K562 (cell line): ENCODE data around the gene YTHDF1. TPM values are rescaled to one million over a fixed set of nuclear protein-coding genes. Genes with fewer than 3 reads are reported as not detected.

Experiments used
- ATAC-seq: fragments of 200-7000 bp; cut with Tn5 transposase; 3 replicates; pipeline ENCODE4 v1.9.1; 2020; ENCODE audit warnings: moderate library complexity
- BruUV-seq: library from RNA; stranded (reverse); fragments of 400-500 nt; replicated peaks from 2 replicates; lab custom pipeline; 2021; lab: Mats Ljungman, UMichigan
- CTCF ChIA-PET: fragments of 300-600 bp; formaldehyde crosslinking; extraction: SDS; loops from one replicate; lab custom pipeline; 2021; ENCODE audit warnings: low intra/inter-chr PET ratio; lab: Yijun Ruan, JAX
- POLR2A ChIA-PET: fragments of 300-600, 350-650 bp; sonication (Branson Sonifier 250); formaldehyde crosslinking; extraction: SDS; loops from one replicate; lab custom pipeline; 2021; ENCODE audit warnings: antibody characterized with exemption, inconsistent platforms; lab: Yijun Ruan, JAX
- DNase-seq, 4 experiments: peaks; one replicate each; pipeline versions ENCODE4 v3.0.0 to v3.0.0-alpha.2; 2011 to 2018; ENCODE audit warnings: low spot score in 3 of 4, mixed read lengths in 3 of 4; ENCODE audit errors: extremely low read depth in 1 of 4
- FAIRE-seq: peaks from 2 replicates; lab custom pipeline; 2011; peaks lifted over from hg19 to GRCh38; lab: Jason Lieb, UNC
- H2AFZ ChIP-seq: 2 replicates; pipeline ENCODE4 v1.6.0; 2011; ENCODE audit warnings: low read depth, low read length, control low read depth, inconsistent platforms
- H3K27ac ChIP-seq: fragments of 200-600 bp; 3 replicates; pipeline ENCODE4 v1.8.0; 2011; ENCODE audit warnings: low read depth, mild to moderate bottlenecking, control low read depth, inconsistent platforms, low read length, moderate library complexity, mixed read lengths; ENCODE audit errors: extremely low read depth
- H3K27me3 ChIP-seq, 2 experiments: fragments of 300-600 bp in 1 of 2; 2 replicates in 1 of 2; 3 replicates in 1 of 2; pipeline versions ENCODE4 v1.6.0 to v1.8.0; 2011; ENCODE audit warnings: inconsistent platforms in 2 of 2, low read length in 2 of 2, mild to moderate bottlenecking in 1 of 2, mixed read lengths in 1 of 2, moderate library complexity in 1 of 2; ENCODE audit not compliant: control insufficient read depth in 2 of 2, insufficient read depth in 2 of 2
- H3K36me3 ChIP-seq: fragments of 300-600 bp; 3 replicates; pipeline ENCODE4 v1.8.0; 2011; ENCODE audit warnings: mild to moderate bottlenecking, low read length, inconsistent platforms; ENCODE audit not compliant: control insufficient read depth, insufficient read depth
- H3K4me1 ChIP-seq, 2 experiments: fragments of 200-600 bp in 1 of 2; replicated peaks in 1 of 2; 2 replicates in 1 of 2; 3 replicates in 1 of 2; pipeline versions ENCODE4 v1.5.1 to v1.8.0; 2011; ENCODE audit warnings: inconsistent platforms in 2 of 2, low read length in 2 of 2, mild to moderate bottlenecking in 1 of 2, mixed read lengths in 1 of 2, moderate library complexity in 1 of 2; ENCODE audit not compliant: control insufficient read depth in 2 of 2, insufficient read depth in 2 of 2
- H3K4me2 ChIP-seq: 2 replicates; pipeline ENCODE4 v1.6.1; 2011; ENCODE audit warnings: low read length, control low read depth, inconsistent platforms, mixed read lengths; ENCODE audit not compliant: insufficient read depth
- H3K4me3 ChIP-seq: fragments of 200-600 bp; sonication (generic), shearing (Covaris generic); 2 replicates; pipeline ENCODE4 v1.5.1; 2016; ENCODE audit warnings: control low read depth, inconsistent platforms
- H3K79me2 ChIP-seq: fragments of 200-600 bp; 3 replicates; pipeline ENCODE4 v1.8.0; 2011; ENCODE audit warnings: low read length, inconsistent platforms; ENCODE audit not compliant: control insufficient read depth, insufficient read depth
- H3K9ac ChIP-seq, 2 experiments: 2 replicates each; pipeline versions ENCODE4 v1.6.0 to v1.6.1; 2011; ENCODE audit warnings: low read depth in 2 of 2, low read length in 2 of 2, control low read depth in 1 of 2, inconsistent platforms in 1 of 2, mild to moderate bottlenecking in 1 of 2, mixed read lengths in 1 of 2; ENCODE audit not compliant: insufficient read depth in 1 of 2
- H3K9me1 ChIP-seq: one replicate; pipeline ENCODE4 v1.6.0; 2011; ENCODE audit warnings: inconsistent platforms, mild to moderate bottlenecking, low read length, moderate library complexity; ENCODE audit not compliant: control insufficient read depth, insufficient read depth
- H3K9me3 ChIP-seq: replicated peaks from 2 replicates; pipeline ENCODE4 v1.5.1; 2011; ENCODE audit warnings: low read depth, low read length, inconsistent platforms; ENCODE audit not compliant: control insufficient read depth, insufficient read depth
- H4K20me1 ChIP-seq: replicated peaks from 2 replicates; pipeline ENCODE4 v1.6.1; 2011; ENCODE audit warnings: low read length, inconsistent platforms, mixed read lengths; ENCODE audit not compliant: control insufficient read depth, insufficient read depth
- CBX3 ChIP-seq, 2 experiments: IDR thresholded peaks; 1 replicate in 1 of 2; 2 replicates in 1 of 2; pipeline ENCODE4 v1.6.1; 2012; ENCODE audit warnings: inconsistent platforms in 2 of 2, low read length in 2 of 2, borderline replicate concordance in 1 of 2, control low read depth in 1 of 2
- ESRRA ChIP-seq: fragments of 450-650 bp; IDR thresholded peaks from 2 replicates; pipeline ENCODE4 v1.6.1; 2014; ENCODE audit warnings: low read depth, mild to moderate bottlenecking, moderate library complexity, borderline replicate concordance
- ZNF197 ChIP-seq: fragments of 200-800 bp; sonication (Bioruptor generic); IDR thresholded peaks from 2 replicates; pipeline ENCODE4 v1.6.1; 2016; ENCODE audit warnings: low read depth, missing genetic modification characterization, missing compliant biosample characterization
- WGBS: fragments of 100-300 bp; shearing (Covaris generic); methylation state at CpG from one replicate; pipeline ENCODE4 v1.1.6; 2016; ENCODE audit warnings: low coverage, mixed read lengths; ENCODE audit not compliant: insufficient coverage; ENCODE audit errors: missing lambda C conversion rate; 5-methylcytosine and 5-hydroxymethylcytosine counted together
- in situ Hi-C: fragments of 300-500 bp; cut with MboI; formaldehyde crosslinking; loops from 4 replicates; pipeline ENCODE4 v1.15.0; 2018; ENCODE audit warnings: inconsistent platforms, mixed read lengths
- intact Hi-C: fragments of 100-400 bp; cut with micrococcal nuclease; formaldehyde crosslinking; loops from 2 replicates; pipeline ENCODE4 v1.14.2; 2022
- polyA plus RNA-seq, 8 experiments: library from polyadenylated mRNA; depleted of rRNA in 4 of 8; stranded (reverse) in 5 of 8; unstranded in 3 of 8; fragments of >200 nt; fragmentation: Nextera tagmentation in 2 of 8; fragmentation: Illumina TruSeq in 1 of 8; extraction: Ambion mirVana in 2 of 8; extraction: Trizol in 1 of 8; gene quantifications; 2 replicates each; pipeline versions ENCODE4 v1.2.1 to v1.2.3, GENCODE V29; 2011 to 2014; ENCODE audit warnings: inconsistent platforms in 1 of 8, missing spikeins in 1 of 8
- total RNA-seq, 7 experiments: library from RNA; depleted of rRNA in 6 of 7; stranded (reverse); fragments of >200 nt in 6 of 7; fragmentation: Illumina TruSeq in 2 of 7; extraction: Trizol in 2 of 7; gene quantifications; 2 replicates each; pipeline versions ENCODE4 v1.2.1 to v1.2.3, GENCODE V29; 2011 to 2021; ENCODE audit warnings: low replicate concordance in 1 of 7
- TF ChIP-seq, protein P1 (sequence below): fragments of 450-650 bp; formaldehyde crosslinking; IDR thresholded peaks from 2 replicates; pipeline ENCODE4 v1.4.0; 2020; ENCODE audit warnings: mild to moderate bottlenecking

YTHDF1 gene
- total and polyA plus RNA-seq, 9 of the 15 experiments (the other 6 are each of a cell fraction or from before 2014, with no cell fraction given), result 10.1 to 42.4 (median 27.8) TPM

- POLR2A ChIA-PET, result interaction anchor here (0.8 kb wide), 1 partner anchor 29 kb away, joined by 3 read pairs; no protein-coding TSS in a partner anchor
- peaks cover 15% of the 10 kb centered on the region for H3K9me3 ChIP-seq
- no peak for DNase-seq
- no peak for FAIRE-seq
- ATAC-seq, result no peak
- H3K36me3 ChIP-seq, result no peaks in the 10 kb centered on the region
- in situ Hi-C loops, result no loop called here
- peaks cover 19% of the 10 kb centered on the region; the same call in 1 of the 2 replicates for H4K20me1 ChIP-seq
- no peaks in the 10 kb centered on the region for H3K9me1 ChIP-seq
- H3K27me3 ChIP-seq, result peaks cover 0 to 5% of the 10 kb centered on the region in 2 experiments; a peak in 2 of 5 replicates
- no peak overlapping the region for H3K27ac ChIP-seq
- WGBS, result 49% methylated on average over 8 of the region's 8 CpGs
- BruUV-seq, result no TSS peak
- no peak overlapping the region for H3K4me3 ChIP-seq
- no peaks in the 10 kb centered on the region for H3K79me2 ChIP-seq
- H3K4me1 ChIP-seq, result peaks cover 0 to 5% of the 10 kb centered on the region in 2 experiments; a peak in 1 of 5 replicates
- intact Hi-C loops, result no loop called here
- H2AFZ ChIP-seq, result no peak overlapping the region
- CTCF ChIA-PET, result no interaction called here
- H3K4me2 ChIP-seq, result no peak overlapping the region
- no peak overlapping the region for H3K9ac ChIP-seq
- TF ChIP-seq ESRRA (no peak), CBX3 (IDR thresholded peaks at IDR 0.05; ENCODE audit: borderline replicate concordance in 1 of 2, low read length in 2 of 2) (no peak), ZNF197 (CRISPR knock-in tag) (no peak)
- TF ChIP-seq, protein P1, sequence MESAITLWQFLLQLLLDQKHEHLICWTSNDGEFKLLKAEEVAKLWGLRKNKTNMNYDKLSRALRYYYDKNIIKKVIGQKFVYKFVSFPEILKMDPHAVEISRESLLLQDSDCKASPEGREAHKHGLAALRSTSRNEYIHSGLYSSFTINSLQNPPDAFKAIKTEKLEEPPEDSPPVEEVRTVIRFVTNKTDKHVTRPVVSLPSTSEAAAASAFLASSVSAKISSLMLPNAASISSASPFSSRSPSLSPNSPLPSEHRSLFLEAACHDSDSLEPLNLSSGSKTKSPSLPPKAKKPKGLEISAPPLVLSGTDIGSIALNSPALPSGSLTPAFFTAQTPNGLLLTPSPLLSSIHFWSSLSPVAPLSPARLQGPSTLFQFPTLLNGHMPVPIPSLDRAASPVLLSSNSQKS (CRISPR knock-in tag), result no peak
- TF ChIP-seq, all 486 proteins: peak for 0
Measured at GRCh38 chr20:63186084-63186483, 29.8 kb downstream of the YTHDF1 start.
